GM23338 (cell line): Measurements from ENCODE around the gene TXLNB. TPM values are rescaled to one million over a fixed set of nuclear protein-coding genes. Genes with fewer than 3 reads are reported as not detected.
"Not testable (repeated sequence)": the region's sequence is repeated elsewhere in the genome, so short reads cannot be mapped to it uniquely, and the experiment has no call there.

ENCODE experiments used
- ATAC-seq: fragments of 200-7000 bp; cut with Tn5 transposase; 3 replicates; pipeline ENCODE4 v1.9.1; 2020
- DNase-seq: peaks from one replicate; pipeline ENCODE4 v3.0.0-alpha.2; 2015; ENCODE audit warnings: low spot score
- H2AFZ ChIP-seq: fragments of 200-600 bp; sonication (generic); 2 replicates; pipeline ENCODE4 v1.8.0; 2016; ENCODE audit warnings: antibody characterized with exemption, mild to moderate bottlenecking, moderate library complexity
- H3F3A ChIP-seq: fragments of 200-600 bp; sonication (generic); replicated peaks from 2 replicates; pipeline ENCODE4 v1.8.0; 2017; ENCODE audit warnings: antibody characterized with exemption, mixed run types, low read depth
- H3K27ac ChIP-seq: fragments of 200-600 bp; sonication (generic); 2 replicates; pipeline ENCODE4 v1.6.1; 2016; ENCODE audit warnings: low read depth
- H3K27me3 ChIP-seq: fragments of 200-600 bp; sonication (generic); 2 replicates; pipeline ENCODE4 v1.8.0; 2016; ENCODE audit warnings: mild to moderate bottlenecking, mixed run types, moderate library complexity; ENCODE audit not compliant: insufficient read depth
- H3K36me3 ChIP-seq: fragments of 200-600 bp; sonication (generic); 2 replicates; pipeline ENCODE4 v1.8.0; 2016; ENCODE audit warnings: mild to moderate bottlenecking; ENCODE audit not compliant: insufficient read depth
- H3K4me1 ChIP-seq: fragments of 200-600 bp; sonication (generic); 2 replicates; pipeline ENCODE4 v1.8.0; 2016; ENCODE audit warnings: mild to moderate bottlenecking, moderate library complexity; ENCODE audit not compliant: insufficient read depth
- H3K4me2 ChIP-seq: fragments of 200-600 bp; sonication (generic); 2 replicates; pipeline ENCODE4 v1.7.1; 2017; ENCODE audit warnings: mixed run types
- H3K4me3 ChIP-seq: fragments of 200-600 bp; sonication (generic); 2 replicates; pipeline ENCODE4 v1.6.1; 2016; ENCODE audit warnings: mixed run types
- H3K79me2 ChIP-seq: fragments of 200-600 bp; sonication (generic); replicated peaks from 2 replicates; pipeline ENCODE4 v1.8.0; 2017; ENCODE audit warnings: mild to moderate bottlenecking; ENCODE audit not compliant: insufficient read depth
- H3K9me2 ChIP-seq: fragments of 200-600 bp; sonication (generic); 2 replicates; pipeline ENCODE4 v1.8.0; 2017; ENCODE audit not compliant: insufficient read depth
- H4K20me1 ChIP-seq: fragments of 200-600 bp; sonication (generic); replicated peaks from 2 replicates; pipeline ENCODE4 v1.8.0; 2017; ENCODE audit warnings: mild to moderate bottlenecking; ENCODE audit not compliant: insufficient read depth
- H3K27ac Mint-ChIP-seq: 2 replicates; pipeline ENCODE4 v1.8.0; 2020; ENCODE audit warnings: inconsistent platforms, mild to moderate bottlenecking, moderate library complexity, mixed read lengths
- H3K27me3 Mint-ChIP-seq: 3 replicates; pipeline ENCODE4 v1.8.0; 2022; ENCODE audit warnings: low read depth, mild to moderate bottlenecking, moderate library complexity, mixed read lengths, inconsistent platforms; ENCODE audit not compliant: insufficient read depth, poor library complexity
- H3K36me3 Mint-ChIP-seq: 3 replicates; pipeline ENCODE4 v1.8.0; 2021; ENCODE audit warnings: low read depth, mild to moderate bottlenecking, inconsistent platforms, moderate library complexity, mixed read lengths
- H3K4me1 Mint-ChIP-seq: 3 replicates; pipeline ENCODE4 v1.8.0; 2020; ENCODE audit warnings: mild to moderate bottlenecking, inconsistent platforms, mixed read lengths
- H3K4me3 Mint-ChIP-seq: 3 replicates; pipeline ENCODE4 v1.8.0; 2021; ENCODE audit warnings: moderate library complexity, mild to moderate bottlenecking, inconsistent platforms, mixed read lengths
- H3K9me3 Mint-ChIP-seq: 3 replicates; pipeline ENCODE4 v1.8.0; 2020; ENCODE audit warnings: moderate library complexity, mild to moderate bottlenecking, inconsistent platforms, mixed read lengths
- CTCF ChIP-seq, 2 experiments: fragments of 200-600 bp in 1 of 2; sonication (generic) in 1 of 2; conservative IDR thresholded peaks; 2 replicates each; pipeline versions ENCODE4 v1.5.1 to v1.6.1; 2016 to 2017; ENCODE audit warnings: antibody characterized with exemption in 2 of 2, low read depth in 2 of 2, mild to moderate bottlenecking in 2 of 2, moderate library complexity in 1 of 2
- EZH2 ChIP-seq: fragments of 200-600 bp; sonication (generic); IDR thresholded peaks from one replicate; pipeline ENCODE4 v1.8.0; 2017; ENCODE audit warnings: antibody characterized with exemption, mild to moderate bottlenecking, low read depth; ENCODE audit not compliant: unreplicated experiment
- ZNF462 ChIP-seq: fragments of 250-450 bp; sonication (Bioruptor Pico); IDR thresholded peaks from 2 replicates; pipeline ENCODE4 v1.5.0; 2020; ENCODE audit warnings: mild to moderate bottlenecking, moderate library complexity
- polyA plus RNA-seq: library from polyadenylated mRNA; unstranded; fragments of >200 nt; fragmentation: Nextera tagmentation; extraction: Ambion mirVana; gene quantifications from 2 replicates; pipeline ENCODE4 v1.2.1, GENCODE V29; 2016
- total RNA-seq: library from RNA; depleted of rRNA; stranded (reverse); fragments of >200 nt; shearing (Covaris generic); gene quantifications from 2 replicates; pipeline ENCODE4 v1.2.3, GENCODE V29; 2014

The TXLNB gene
- total and polyA plus RNA-seq, 2 experiments from 2014 or later: 0.11 to 0.28 TPM

GRCh38 chr6:139287868-139288267 lies 3.9 kb downstream of the TXLNB start (continued):
- TF ChIP-seq ZNF462 (no peak), CTCF (conservative IDR thresholded peaks at IDR 0.05; ENCODE audit: low read depth in 2 of 2) (no peak), EZH2 (no peak)

GRCh38 chr6:139286438-139286837 lies 5.4 kb downstream of the TXLNB start:
- not testable (repeated sequence) for H4K20me1 ChIP-seq, H3K27ac ChIP-seq, H3K36me3 Mint-ChIP-seq, H3K9me3 Mint-ChIP-seq, H3K4me1 Mint-ChIP-seq, ATAC-seq, H3K79me2 ChIP-seq, H3K36me3 ChIP-seq, H3K4me3 Mint-ChIP-seq, H2AFZ ChIP-seq, H3K27me3 ChIP-seq, H3K27me3 Mint-ChIP-seq, H3K9me2 ChIP-seq, DNase-seq, H3K4me2 ChIP-seq, H3K4me1 ChIP-seq, H3K27ac Mint-ChIP-seq, H3F3A ChIP-seq, H3K4me3 ChIP-seq
